ENCODE measurements around the gene ZNF688.
A peak's percentile ranks its signal among the peaks of the same experiment; 100 is the strongest.
"Not testable (repeated sequence)": the region's sequence is repeated elsewhere in the genome, so short reads cannot be mapped to it uniquely, and the experiment has no call there.

ZNF688 gene

DNA sequence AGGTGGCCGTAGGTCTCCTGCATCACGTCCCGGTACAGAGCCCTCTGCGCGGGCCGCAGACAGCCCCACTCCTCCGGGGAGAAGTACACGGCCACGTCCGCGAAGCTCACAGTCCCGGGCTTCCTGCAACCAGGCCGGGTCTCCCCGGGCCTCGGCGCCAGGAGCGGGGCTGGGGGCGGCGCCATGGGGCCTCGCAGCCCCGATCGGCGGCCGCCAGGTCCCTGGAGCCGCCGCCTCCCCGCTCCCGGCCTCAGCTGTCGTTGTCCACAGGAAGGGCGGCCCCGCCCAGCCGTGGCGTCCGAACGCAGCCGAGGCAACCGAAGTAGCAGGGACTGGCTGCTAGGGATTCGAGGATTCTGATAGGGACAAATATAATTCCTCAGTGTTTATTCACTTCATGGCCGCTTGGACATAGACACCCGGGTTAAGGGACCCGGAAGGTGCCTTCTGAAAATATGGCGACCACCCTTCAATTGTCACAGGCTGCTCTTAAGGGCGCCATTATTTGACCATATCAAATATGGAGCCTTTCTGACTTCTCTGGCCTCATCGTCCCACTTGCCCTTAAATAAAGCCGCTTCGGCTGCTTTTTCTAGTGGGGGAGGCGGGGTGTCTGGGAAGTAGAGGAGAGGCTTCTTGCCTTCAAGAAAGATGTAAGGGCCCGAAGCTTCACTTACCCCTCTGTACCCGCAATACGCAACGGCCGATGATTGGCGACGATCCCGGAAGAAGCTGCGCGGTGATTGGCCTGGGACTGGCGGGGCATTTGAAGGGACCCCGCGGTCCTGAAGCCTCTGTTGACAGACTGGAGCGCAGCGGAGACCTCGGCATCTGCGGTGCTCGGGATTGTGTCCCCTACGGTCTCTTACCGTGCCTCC, at the start of gene ZNF688:
Gene ZNF688, minus strand, starts transcription at position 270 of the 878 bp plus-strand sequence. Its CDS starts 85 bp downstream, at position 185.
- peak; percentile 85 for DNase-seq

DNA sequence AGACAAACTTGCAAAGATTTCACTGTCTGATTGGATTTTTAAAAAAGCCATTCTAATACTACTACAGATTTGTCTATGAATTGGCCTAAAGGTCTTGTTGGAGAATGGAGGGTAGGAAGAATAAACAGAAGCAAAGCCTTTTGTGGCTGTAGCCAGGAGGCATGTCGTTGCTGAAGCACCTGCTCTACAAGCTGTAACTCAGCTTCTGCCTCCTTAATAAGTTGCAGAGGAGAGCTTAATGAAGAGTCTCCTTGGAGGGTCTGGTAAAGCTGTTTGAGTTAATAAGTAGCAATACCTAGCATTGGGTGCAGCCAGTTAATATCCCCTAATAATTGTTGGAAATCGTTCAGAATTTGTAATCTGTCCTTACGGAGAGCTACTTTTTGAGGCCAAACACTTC, 48.7 kb upstream of the ZNF688 start:
- DNase-seq, result no peak

GRCh38 chr16:30619638-30620037, 48.1 kb upstream of the ZNF688 start:
- no peak for DNase-seq

- DNase-seq, result no peak
These were observed 47.7 kb upstream of the ZNF688 start for GRCh38 chr16:30619202-30619601.

DNA sequence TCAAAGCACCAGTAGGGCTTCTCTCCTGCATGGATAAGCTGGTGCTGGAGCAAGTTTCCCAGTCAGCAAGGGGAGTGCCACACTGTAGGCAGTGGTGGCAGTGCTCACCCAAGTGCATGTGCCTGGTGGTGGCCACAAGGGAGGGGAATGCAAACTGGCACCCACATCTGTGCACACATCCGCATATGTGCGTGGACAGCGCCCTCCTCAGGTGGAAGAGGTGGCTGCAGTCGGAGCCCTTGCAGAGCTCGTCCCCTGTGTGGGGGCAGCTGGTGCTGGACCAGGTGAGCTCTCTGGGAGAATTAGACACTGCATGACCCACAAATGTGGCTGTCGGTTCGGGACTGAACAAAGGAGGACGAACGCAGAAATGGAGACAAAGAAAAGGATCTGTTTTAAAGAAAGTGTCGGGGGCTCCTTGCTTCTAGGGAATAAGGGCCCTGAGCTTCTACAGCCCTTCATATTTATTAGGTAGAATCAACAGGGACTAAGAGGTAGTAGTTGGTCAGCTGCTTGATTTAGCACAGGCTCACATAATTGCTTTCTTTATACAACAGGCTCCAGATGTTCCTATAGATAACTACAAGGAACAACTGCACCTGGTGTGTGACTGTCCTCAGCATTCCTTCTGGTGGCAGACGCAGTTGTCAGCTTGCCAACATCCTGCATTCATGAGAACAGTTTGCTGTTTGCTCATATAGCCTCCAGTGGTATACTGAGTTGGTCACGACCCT, 44.0 kb upstream of the ZNF688 start:
- DNase-seq, result peak; percentile 20

GRCh38 chr16:30609926-30610839, 38.7 kb upstream of the ZNF688 start, which contains the start of gene ZNF689:
Gene ZNF689, minus strand, starts transcription at chr16:30610389. Its CDS starts 348 bp downstream, at chr16:30610041.
- DNase-seq, result peak; percentile 90

- peak; percentile 22 for DNase-seq
These were observed 37.8 kb upstream of the ZNF688 start for GRCh38 chr16:30609002-30609925.

DNA sequence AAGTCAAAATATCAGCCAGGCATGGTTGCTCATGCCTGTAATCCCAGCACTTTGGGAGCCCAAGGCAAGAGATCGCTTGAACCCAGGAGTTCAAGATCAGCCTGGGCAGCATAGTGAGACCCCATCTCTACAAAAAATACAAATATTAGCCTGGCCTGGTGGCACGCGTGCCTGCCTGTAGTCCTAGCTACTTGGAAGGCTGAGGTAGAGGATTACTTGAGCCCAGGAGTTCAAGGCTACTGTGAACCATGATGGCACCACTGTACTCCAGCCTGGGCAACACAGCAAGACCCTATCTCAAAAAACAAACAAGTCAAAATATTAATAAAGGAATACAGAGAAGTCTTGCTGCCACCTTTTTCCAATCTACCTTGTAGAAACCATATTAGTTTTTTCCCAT, 34.5 kb upstream of the ZNF688 start:
- no peak for DNase-seq

DNA sequence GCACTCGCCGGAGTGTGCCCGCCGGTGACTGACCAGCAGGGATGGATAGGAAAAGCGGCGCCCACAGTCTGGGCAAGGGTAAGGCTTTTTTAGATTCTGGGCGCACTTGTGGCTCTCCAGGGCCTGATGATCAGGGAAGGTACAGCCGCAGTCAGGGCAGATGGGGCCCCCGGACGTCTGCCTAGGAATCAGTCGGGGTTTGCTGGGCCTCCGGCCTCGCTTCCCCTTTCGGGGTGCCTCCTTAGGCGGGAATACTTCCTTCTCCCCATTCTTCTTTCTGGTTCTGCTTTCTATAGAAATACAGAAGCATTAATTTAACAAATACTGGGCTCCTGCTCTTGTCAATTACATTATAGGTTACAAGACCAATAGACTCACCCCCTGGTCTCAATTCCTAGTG, 33.6 kb upstream of the ZNF688 start:
- DNase-seq, result no peak

- DNase-seq, result no peak
These were observed 32.9 kb upstream of the ZNF688 start for GRCh38 chr16:30604316-30604947.

GRCh38 chr16:30603945-30604315, 32.4 kb upstream of the ZNF688 start:
- DNase-seq, result no peak

DNA sequence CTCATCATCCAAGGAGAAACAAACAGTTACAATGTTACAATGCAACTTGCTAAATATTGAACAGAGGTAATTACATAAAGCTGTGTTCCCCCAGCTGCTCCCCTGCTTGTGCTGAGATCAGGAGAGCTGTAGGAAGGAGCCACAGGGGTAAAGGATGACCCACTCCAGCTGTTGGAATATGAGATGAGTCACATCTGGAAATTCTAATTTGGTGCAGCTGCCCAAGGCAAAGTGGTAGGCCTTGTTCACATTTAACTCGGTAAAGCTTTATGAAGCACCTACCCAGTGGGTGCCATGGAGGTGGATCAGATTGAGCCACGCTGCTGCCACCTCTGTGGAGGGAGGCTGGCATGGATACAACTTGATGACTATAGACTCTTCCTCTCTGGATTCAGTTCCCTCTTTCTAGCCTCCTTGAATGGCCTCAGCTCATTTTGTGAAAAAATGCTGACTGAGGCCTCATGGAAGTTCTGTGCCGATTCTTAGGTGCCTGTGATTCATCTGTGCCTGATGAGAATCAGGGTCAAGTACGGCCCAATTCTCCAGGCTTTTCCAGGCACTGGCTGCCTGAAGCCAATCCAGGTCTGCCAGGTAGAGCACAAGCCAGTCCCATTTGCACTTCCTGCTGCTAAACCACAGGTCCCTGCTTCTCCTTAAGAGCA, 31.2 kb upstream of the ZNF688 start:
- no peak for DNase-seq

GRCh38 chr16:30601966-30602365, 30.5 kb upstream of the ZNF688 start:
- DNase-seq, result no peak

- DNase-seq, result no peak
These were observed 29.4 kb upstream of the ZNF688 start for GRCh38 chr16:30600929-30601328.

- no peak for DNase-seq
These were observed 28.7 kb upstream of the ZNF688 start for GRCh38 chr16:30600215-30600614.

- no peak for DNase-seq
These were observed 21.4 kb upstream of the ZNF688 start for GRCh38 chr16:30592871-30593270.

GRCh38 chr16:30590869-30591268, 19.4 kb upstream of the ZNF688 start:
- not testable (repeated sequence) for DNase-seq

DNA sequence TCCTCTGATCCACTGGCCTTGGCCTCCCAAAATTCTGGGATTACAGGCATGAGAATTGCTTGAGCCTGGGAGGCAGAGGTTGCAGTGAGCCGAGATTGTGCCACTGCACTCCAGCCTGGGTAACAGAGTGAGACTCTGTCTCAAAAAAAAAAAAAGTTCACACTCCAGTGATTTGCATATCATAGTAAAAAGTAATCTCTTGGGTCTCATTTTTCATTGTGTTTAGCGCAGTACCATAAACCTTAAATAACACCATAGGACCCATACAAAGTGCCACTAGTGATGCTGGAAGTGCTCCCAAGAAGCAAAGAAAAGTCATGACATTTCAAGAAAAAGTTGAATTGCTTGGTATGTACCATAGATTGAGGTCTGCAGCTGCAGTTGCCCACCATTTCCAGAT, 18.1 kb upstream of the ZNF688 start:
- DNase-seq, result not testable (repeated sequence)

- no peak for DNase-seq
These were observed 17.1 kb upstream of the ZNF688 start for GRCh38 chr16:30588651-30589050.

DNA sequence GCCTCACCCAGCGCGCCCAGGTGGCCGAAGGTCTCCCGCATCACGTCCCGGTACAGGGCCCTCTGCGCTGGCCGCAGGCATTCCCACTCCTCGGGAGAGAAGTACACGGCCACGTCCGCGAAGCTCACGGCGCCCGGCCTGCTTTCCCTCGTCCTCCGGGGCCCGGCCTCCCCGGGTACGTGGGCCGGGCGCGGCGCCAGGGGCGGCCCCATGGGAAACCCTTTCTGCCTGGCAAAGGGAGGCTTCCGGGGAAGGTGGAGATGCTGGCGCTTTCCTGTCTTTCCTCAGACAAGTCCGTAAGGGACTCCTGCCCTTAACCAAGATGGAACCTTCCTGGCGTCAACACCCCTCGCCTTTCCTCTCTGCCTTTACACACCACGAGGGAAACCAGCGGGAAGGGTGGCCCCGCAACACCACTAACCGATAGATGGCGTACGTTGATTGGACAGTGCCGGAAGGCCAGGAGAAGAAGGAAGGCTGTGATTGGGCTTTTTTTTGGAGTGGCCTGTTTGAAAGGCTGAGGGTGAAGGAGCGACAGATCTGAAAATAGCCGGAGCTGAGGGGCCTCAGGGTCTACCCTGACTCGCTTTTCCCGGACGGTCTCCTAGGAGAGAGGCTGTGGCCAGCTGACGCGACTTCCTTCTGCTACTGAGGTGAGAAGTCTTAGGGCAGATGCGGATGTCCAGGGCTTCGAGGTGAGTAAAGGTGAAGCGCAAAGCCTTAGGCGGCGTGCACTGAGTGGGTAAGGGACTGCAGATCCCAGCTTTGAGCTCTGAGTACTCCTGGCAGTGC, 14.1 kb upstream of the ZNF688 start, which contains the start of gene ZNF785:
Gene ZNF785, minus strand, starts transcription at position 298 of the 792 bp plus-strand sequence. Its CDS starts 86 bp downstream, at position 212.
- peak; percentile 98 for DNase-seq

Data from NCI-H2029 (cell line).